GM18502 (cell line): ENCODE measurements around the gene UPP1.

Source experiments
- ATAC-seq: cut with Tn5 transposase; IDR thresholded peaks from one replicate; pipeline ENCODE4 v1.9.1; 2021; ENCODE audit warnings: mild to moderate bottlenecking; ENCODE audit not compliant: unreplicated experiment, poor library complexity

The UPP1 gene

GRCh38 chr7:48084727-48085432 lies 4.2 kb upstream of the UPP1 start:
- peak; percentile 72 for ATAC-seq

DNA sequence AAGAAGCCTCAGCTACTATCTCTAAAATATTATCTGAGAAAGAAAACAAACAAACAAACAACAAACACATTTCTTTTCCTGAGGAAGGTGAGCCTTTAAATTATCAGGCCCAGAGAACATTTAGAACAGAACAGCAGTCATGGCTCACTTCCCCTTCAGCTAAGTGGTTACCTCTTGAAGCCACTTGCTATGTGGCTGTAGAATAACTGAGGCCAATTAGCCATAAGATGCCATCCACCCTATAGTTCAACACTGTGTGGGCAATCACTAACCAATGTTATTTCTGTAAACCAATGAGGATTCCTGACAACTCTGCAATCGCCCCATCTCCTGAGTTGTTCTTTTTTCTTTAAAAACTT lies 3.7 kb upstream of the UPP1 start:
- peak; percentile 19 for ATAC-seq

DNA sequence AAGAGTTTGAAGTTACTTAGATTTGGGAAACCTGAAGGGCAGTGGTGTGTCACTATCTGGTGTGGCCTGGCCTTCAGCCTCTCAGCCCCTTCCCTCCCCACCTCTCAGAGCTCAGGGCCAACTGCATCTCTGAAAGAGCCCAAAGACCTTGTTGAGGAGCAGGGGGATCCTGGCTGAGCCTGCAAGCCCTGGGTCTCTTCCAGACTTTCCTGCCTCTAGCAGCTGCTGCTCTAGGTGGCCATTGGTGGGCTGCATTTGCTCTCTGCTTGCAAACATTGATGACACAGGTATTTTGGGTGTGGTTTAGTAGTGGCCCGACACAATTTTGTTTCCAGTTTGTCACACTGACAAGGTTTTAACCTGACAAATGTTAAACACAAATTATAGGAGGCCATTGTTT lies 3.1 kb upstream of the UPP1 start:
- no peak for ATAC-seq

- peak; percentile 23 for ATAC-seq
Observed at GRCh38 chr7:48087349-48087748, 1.7 kb upstream of the UPP1 start.

DNA sequence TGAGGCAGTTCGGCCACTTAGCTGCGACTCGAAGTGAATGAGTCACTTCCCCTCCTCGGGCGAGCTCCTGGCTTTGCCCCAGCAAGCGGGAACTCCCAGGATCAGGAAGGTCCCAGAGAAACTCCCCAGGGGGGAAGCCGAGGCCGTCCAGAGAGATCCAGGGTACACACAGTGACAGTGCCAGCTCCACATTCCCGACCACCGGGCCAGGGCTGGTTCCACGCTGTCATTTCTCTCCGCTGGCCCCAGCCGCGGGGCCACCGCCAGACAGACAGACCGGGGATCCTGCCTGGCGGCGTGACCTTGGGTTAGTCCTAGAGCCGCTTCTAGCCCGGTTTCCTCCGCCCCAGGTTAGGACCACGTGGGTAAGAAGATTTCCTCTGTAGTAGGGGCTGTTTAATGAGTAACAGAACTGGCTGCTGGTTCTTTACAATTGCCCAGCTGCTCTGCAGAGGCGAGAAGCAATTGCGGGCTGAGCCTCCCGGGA lies 463 bp upstream of the UPP1 start:
- peak; percentile 56 for ATAC-seq

DNA sequence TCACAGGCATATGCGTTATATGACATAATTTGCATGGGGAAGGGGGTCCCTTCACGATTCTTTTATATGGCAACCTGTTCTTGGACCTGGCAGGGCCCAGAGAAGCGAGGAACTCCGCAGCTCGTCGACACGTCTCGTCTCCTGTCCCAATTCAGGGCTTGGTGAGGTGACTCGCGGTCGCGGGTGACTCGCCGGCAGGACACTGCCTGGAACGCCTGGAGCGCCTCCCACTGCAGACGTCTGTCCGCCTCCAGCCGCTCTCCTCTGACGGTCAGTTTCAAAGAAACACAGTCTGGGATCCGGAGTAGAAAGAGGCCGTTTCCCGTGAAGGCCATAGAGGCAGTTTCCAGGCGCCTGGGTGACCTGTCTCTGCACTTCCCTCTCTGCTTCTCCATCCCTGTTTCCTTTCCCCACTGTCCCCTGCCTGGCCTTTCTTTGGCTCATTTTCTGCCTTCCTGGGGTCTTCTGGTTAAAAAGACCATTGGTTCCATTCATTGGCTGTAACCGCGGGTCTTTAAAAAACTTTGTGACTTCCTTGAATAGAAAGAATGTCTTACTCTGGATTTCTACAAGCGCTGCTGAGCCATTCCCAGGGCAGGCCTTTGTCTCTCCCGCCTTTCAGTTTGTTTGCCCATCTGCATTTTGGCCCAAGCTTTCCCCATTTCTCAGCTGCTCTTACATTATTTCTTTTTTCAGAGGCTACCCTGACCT lies 1.2 kb downstream of the UPP1 start:
- no peak for ATAC-seq

DNA sequence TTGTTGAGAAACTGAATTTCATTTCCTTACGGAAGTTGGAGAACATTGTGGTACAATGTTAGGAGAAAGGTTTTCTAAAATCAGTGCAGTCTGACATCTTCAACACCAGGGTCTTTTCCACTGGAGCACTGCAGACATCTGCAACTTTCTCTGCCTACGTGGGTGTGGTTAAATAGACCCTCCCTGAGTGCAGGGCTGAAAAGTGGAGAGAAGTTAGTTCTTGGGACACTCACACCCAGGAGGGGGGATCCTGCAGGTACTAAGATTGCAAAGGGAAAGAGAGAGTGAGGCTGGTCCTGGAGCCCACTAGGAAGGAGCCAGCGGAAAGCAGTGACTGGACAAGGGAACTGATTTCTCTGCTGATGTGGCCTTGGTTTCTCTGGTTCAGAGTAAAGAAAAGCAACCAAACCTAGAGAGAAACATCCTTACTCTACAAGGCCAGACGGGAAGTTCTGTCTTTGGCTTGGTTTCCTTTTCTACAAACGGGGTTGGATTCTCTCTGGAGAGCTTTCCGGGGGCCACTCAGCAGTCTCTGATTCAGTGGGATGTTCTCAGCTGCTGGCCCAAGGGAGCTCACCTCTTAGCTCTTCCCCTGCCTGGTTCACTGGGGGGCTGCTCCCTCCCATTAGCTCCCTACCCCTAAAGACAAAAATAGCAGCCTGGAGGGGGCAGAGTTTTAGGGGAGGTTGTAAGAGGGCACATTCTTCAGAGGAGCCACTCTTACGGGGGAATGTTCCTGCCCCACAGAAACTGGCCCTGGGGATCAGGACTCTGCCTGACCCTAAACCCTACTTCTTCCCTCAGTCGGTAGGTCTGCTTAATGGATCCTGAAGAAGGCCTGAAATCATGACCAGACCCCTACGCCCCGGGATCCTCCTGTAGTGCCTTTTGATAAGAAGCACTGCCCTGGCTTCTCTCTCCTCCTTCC lies 2.7 kb downstream of the UPP1 start:
- no peak for ATAC-seq

- ATAC-seq: no peak
Observed at GRCh38 chr7:48094861-48095293, 5.8 kb downstream of the UPP1 start.

DNA sequence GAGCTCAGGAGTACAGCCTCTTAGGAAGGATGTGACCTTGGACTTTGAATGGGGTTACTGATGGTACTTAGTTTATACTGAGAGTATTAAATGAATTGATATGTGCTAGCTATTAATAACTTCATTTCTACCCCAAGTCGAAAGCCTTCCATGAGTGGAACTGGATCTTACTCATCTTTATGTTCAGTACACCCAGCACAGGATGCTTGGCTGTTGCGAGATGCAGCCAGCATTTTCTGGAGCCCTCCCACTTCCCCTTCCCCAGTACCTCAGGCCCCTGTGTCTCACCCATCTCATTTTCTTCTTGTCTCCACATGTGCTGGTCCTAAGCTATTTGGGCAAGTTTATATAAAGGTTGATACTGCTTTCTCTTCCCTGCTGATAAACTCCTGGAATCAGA lies 7.2 kb downstream of the UPP1 start:
- no peak for ATAC-seq

DNA sequence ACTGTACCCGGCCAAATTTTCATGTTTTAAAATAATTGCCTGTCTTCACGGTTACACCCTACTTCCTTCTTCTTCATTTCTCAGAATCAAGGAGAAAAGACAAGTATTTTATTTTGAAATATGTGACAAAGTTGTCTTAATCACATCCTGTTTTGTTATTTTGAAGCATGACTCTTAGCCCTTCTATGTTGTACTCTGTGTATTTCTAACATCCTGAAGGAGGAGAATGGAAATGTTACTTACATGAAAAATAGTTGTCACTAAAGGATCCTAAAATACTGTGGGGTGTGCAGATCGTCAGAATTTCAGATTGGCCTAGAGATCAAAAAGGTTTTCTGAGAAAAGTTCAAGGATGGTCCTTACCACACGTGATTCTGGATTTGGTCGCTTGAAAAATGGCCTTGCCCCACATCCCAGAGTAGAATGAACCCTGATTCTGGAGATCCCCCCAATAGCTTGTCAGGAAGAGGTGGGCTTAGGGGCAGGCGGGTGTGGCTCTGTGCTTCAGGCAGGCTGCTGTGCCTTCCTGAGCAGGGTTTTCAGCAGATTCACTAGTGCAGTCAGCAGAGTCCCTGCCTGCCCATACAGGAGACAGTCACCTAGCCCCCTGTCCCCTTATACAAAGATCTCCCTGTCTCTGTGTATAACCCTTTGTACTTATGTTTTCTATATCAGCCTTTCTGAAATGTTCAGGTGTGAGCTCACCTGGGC lies 8.6 kb downstream of the UPP1 start:
- no peak for ATAC-seq

DNA sequence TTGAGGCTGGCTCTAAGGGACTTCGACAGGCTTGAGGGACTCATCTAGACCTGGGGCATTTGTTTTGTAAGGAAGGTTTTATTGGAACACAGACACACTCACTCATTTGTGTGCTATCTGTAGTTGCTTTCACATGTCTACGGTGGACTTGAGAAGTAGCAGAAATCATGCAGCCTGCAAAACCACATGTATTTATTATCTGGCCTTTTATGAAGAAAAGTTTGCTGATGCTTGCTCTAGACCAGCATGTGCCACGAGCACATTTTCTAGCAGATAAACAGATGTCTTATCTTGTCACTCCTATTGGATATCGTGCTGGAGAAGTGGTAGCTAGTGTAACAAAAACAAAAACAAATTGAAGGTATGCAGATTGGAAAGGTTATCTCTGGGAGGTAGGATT lies 9.8 kb downstream of the UPP1 start:
- no peak for ATAC-seq

- ATAC-seq: no peak
Observed at GRCh38 chr7:48099781-48100180, 10.7 kb downstream of the UPP1 start.

DNA sequence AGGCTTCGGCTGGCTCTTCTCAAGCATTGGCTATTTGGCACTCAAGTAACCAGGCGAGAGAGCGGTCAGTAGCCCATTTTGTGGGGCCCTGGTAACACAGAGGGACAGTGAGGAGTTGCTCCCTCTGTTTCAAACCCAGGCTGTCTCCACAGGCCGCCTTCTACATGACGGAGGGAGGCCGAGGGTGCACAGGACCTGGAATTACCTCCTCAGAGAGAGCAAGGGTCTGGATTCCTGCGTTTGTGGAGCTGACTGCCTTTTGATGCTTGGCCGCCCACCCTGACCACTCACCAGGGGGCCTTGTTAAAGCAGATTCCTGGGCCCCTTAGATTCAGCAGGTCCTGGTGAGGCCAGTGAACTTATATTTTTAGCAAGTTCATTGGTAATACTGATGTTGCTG lies 12.3 kb downstream of the UPP1 start:
- no peak for ATAC-seq

DNA sequence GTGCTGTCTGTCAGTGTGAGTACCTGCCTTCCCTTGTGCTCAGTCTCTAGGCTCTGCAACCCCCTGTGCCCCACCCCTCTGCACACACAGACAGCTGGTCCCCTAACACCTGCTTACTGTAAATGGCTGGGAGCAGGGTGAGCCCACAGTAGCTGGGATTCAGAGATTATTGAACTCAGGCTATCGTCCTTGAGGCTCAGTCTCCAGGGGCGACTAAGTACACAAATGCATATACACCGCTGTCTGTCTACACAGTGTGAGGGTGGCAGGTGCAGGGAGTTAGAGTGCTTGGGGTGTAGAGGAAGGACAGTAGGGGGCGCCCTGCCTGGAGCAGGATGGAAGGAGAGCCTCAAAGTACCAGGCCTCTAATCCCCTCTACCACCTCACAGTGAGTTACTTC lies 12.9 kb downstream of the UPP1 start:
- no peak for ATAC-seq

GRCh38 chr7:48102530-48102929 lies 13.5 kb downstream of the UPP1 start:
- ATAC-seq: no peak

- no peak for ATAC-seq
Observed at GRCh38 chr7:48105045-48105444, 16.0 kb downstream of the UPP1 start.

- ATAC-seq: no peak
Observed at GRCh38 chr7:48106906-48107659, 18.0 kb downstream of the UPP1 start.

DNA sequence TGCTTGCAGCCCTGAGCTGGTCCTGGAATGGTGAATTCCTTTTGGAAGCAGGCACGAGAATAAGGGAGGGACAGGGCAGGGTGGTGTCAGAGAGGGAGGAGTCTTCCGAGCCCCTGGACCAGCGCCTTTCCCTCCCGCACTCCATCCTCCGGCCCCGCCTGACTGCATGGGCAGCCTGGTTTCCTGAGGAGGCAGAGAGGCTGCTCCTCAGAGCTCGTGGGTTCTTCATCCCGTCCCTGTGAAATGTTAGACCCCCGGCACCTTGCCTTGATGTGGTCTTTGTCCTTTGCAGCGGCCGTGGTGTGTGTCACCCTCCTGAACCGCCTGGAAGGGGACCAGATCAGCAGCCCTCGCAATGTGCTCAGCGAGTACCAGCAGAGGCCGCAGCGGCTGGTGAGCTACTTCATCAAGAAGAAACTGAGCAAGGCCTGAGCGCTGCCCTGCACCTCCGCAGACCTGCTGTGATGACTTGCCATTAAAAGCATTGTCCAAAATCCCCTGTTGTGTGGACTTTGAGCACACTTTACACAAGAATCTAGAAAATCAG lies 18.9 kb downstream of the UPP1 start:
- no peak for ATAC-seq
